ENCODE results near the gene ACIN1.

ACIN1 gene

GRCh38 chr14:23057757-23058653, 36.9 kb downstream of the ACIN1 start:
- POLR2A ChIA-PET = interaction anchor here (1.0 to 1.3 kb wide), 2 partner anchors 11 to 71 kb away, joined by 5 read pairs; no protein-coding TSS in a partner anchor
- CTCF ChIA-PET = interaction anchor here (0.7 to 24.2 kb wide), 46 partner anchors 9 to 501 kb away, joined by 3 to 834 read pairs (median 5); partner anchors contain the start of genes ACIN1, AJUBA, C14orf119 and PABPN1
- peak; percentile 96 for TF ChIP-seq CTCF (IDR thresholded peaks at IDR 0.05; ENCODE audit: control extremely low read depth, extremely low read depth, low read depth, missing control alignments)
- peak; percentile 90 for DNase-seq (ENCODE audit: extremely low spot score)

- DNase-seq (ENCODE audit: extremely low spot score) = peak; percentile 87
- ChIA-PET CTCF (interaction anchor here (0.7 to 24.2 kb wide), 56 partner anchors 10 to 500 kb away, joined by 3 to 834 read pairs (median 5); partner anchors contain the start of genes ACIN1, AJUBA, C14orf119 and PABPN1), POLR2A (interaction anchor here (1.0 to 1.3 kb wide), 2 partner anchors 12 to 71 kb away, joined by 5 read pairs; no protein-coding TSS in a partner anchor)
- TF ChIP-seq CTCF (IDR thresholded peaks at IDR 0.05; ENCODE audit: control extremely low read depth, extremely low read depth, low read depth, missing control alignments) = no peak
These were observed 37.8 kb downstream of the ACIN1 start, which contains the start of gene CDH24 for GRCh38 chr14:23056956-23057756. Gene CDH24 (minus strand): TSS chr14:23057520. CDS start chr14:23055733, 1,787 bp downstream.

- peak; percentile 81 for TF ChIP-seq CTCF (IDR thresholded peaks at IDR 0.05; ENCODE audit: control extremely low read depth, extremely low read depth, low read depth, missing control alignments)
- ChIA-PET CTCF (interaction anchor here (0.6 to 24.2 kb wide), 20 partner anchors 11 to 127 kb away, joined by 3 to 834 read pairs (median 4); partner anchors contain the start of genes ACIN1, AJUBA, C14orf119 and PRMT5), POLR2A (interaction anchor here (1.6 kb wide), 1 partner anchor 70 kb away, joined by 3 read pairs; no protein-coding TSS in a partner anchor)
- DNase-seq (ENCODE audit: extremely low spot score) = peak; percentile 90
These were observed 38.6 kb downstream of the ACIN1 start for GRCh38 chr14:23056145-23056955.

GRCh38 chr14:23055621-23056144, 39.3 kb downstream of the ACIN1 start:
- ChIA-PET POLR2A (interaction anchor here (1.6 kb wide), 1 partner anchor 69 kb away, joined by 3 read pairs; no protein-coding TSS in a partner anchor), CTCF (interaction anchor here (0.9 to 24.2 kb wide), 14 partner anchors 11 to 93 kb away, joined by 3 to 834 read pairs (median 8); partner anchors contain the start of genes AJUBA and PSMB11)
- peak; percentile 39 for DNase-seq (ENCODE audit: extremely low spot score)
- no peak for TF ChIP-seq CTCF (IDR thresholded peaks at IDR 0.05; ENCODE audit: control extremely low read depth, extremely low read depth, low read depth, missing control alignments)

GRCh38 chr14:23055147-23055550, 39.8 kb downstream of the ACIN1 start:
- ChIA-PET CTCF (interaction anchor here (1.0 to 24.2 kb wide), 11 partner anchors 11 to 92 kb away, joined by 3 to 834 read pairs (median 18); partner anchors contain the start of genes AJUBA and PSMB11), POLR2A (interaction anchor here (1.6 kb wide), 1 partner anchor 69 kb away, joined by 3 read pairs; no protein-coding TSS in a partner anchor)
- no peak for TF ChIP-seq CTCF (IDR thresholded peaks at IDR 0.05; ENCODE audit: control extremely low read depth, extremely low read depth, low read depth, missing control alignments)
- DNase-seq (ENCODE audit: extremely low spot score) = no peak
